Stimulated activated CD4-positive, alpha-beta T cell treated with anti-CD3 and anti-CD28 coated beads, Interleukin-12 subunit alpha, Interleukin-12 subunit beta, amount 100 ng/mL, for 24 hours (primary cell): Measurements from ENCODE around the gene MCC.

Source experiments
- DNase-seq, 2 experiments: peaks; one replicate each; pipeline ENCODE4 v3.0.0-alpha.2; 2020; ENCODE audit warnings: low read depth in 2 of 2

Gene MCC

GRCh38 chr5:113147101-113147508 is 341.1 kb downstream of the MCC start:
- DNase-seq = no peak

- no peak for DNase-seq
These were observed 342.4 kb downstream of the MCC start for GRCh38 chr5:113145757-113146387.

- no peak for DNase-seq
These were observed 346.1 kb downstream of the MCC start for GRCh38 chr5:113142186-113142585.

GRCh38 chr5:113140837-113141671 is 347.2 kb downstream of the MCC start:
- DNase-seq = no peak

DNA sequence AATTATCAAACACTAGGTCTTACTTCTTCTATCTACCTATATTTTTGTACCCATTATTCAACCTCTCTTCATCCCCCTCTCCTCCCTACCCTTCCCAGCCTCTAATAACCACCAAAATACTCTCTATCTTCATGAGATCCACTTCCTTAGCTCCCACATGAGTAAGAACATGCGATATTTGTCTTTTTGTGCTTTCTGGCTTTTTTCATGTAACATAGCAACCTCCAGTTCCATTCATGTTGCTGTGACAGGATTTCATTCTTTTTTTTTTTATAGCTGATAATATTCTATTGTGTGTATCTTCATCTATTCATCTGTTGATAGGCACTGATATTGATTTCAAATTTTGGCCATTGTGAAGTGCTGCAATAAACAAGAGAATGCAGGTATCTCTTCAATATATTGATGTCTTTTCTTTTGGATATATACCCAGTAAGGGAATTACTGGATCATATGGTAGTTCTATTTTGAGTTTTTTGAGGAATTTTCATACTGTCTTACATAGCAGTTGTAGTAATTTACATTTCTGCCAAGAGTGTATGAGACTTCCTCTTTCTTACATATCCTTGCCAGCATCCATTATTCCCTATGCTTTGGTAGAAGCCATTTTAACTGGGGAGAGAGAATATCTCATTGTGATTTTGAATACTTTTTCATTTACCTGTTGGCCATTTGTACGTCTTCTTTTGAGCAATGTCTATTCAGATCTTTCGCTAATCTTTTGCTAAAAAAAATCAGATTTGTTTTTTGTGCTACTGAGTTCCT is 354.9 kb downstream of the MCC start:
- no peak for DNase-seq

- no peak for DNase-seq
These were observed 355.7 kb downstream of the MCC start for GRCh38 chr5:113132564-113132963.

GRCh38 chr5:113128641-113129330 is 359.5 kb downstream of the MCC start:
- no peak for DNase-seq

DNA sequence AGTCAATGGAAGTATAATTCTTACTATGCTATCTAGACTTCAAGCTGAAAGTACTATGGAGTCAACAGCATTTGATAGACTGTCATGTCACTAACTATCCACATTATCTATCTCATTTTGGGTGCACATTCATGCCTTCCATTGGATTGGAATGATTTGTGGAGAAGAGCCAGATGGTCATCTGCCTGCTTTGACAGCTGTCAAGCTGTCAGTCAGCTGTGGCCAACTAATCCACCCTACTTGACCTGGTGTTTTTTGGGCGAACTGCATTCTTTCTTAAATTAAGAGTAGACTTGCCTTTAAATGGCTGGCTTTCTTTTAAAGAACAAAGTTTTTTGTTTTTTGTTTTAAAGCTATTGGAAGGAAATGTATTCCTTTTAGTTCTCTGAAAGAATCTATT is 360.2 kb downstream of the MCC start:
- no peak for DNase-seq

DNA sequence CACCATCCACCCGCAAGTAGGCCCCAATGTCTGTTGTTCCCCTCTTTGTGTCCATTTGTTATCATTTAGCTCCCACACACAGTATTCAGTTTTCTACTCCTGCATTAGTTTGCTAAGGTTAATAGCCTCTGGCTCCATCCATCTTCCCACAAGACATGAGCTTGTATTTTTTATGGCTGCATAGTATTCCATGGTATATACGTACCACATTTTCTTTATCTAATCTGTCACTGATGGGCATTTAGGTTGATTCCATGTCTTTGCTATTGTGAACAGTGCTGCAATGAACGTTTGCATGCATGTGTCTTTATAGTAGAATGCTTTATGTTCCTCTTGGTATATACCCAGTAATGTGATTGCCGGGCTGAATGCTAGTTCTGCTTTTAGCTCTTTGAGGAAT is 361.2 kb downstream of the MCC start:
- no peak for DNase-seq

DNA sequence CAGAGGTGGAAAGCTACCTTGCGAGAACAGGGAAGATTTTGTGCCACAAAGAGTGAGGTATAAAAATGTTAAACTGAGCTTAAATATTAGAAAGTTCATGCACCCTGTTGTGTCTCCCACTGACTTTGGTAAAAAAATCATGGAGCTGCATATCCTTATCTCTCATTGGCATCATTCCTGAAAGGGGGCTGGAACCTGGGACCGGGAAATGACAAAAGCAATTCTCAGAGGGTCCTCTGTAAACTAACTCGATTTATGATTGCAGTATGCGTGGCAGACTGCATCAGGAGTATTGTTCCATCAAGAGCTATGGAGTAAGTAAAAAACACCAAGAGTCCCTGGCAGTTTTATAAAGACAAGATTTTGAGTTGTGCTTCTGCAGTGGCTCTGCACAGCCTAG is 362.9 kb downstream of the MCC start:
- DNase-seq = no peak

GRCh38 chr5:113124914-113125313 is 363.3 kb downstream of the MCC start:
- no peak for DNase-seq

- DNase-seq = no peak
These were observed 364.0 kb downstream of the MCC start for GRCh38 chr5:113124265-113124664.

DNA sequence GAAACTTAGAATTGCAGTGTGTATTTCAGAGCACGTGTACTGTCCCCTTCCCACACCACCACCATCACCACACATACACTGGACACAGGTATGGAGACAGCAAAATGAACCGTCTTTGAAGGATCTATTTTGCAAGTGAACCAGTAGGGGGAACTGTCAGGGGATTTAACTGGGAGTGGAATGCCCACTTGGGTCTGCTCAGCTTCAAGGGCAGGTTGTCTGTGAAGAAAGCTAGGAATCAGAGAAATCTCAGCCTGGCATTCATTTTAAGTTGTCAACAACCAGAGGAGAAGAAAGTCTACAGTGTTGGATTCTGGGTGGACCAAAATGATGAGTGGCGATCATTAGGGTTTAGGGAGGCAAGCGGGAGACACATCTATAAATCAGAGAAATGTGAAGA is 364.6 kb downstream of the MCC start:
- DNase-seq = no peak

DNA sequence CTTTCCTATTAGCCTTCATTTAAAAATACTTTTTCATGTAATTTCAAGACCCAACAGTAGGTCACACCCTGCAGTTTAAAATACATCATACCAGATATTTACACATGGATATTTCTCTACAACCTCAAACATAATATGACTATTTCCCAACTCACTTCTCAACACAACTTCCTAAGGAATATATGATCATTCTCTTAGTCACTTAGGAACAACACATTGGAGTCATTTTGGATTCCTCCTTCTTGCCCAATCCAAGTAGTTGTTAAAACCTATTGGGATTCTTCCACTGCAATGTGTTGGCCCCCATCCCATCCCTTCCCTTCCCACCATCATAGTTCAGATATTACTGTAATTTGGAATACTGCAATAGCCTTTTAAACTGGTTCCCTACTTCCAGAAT is 366.2 kb downstream of the MCC start:
- no peak for DNase-seq

DNA sequence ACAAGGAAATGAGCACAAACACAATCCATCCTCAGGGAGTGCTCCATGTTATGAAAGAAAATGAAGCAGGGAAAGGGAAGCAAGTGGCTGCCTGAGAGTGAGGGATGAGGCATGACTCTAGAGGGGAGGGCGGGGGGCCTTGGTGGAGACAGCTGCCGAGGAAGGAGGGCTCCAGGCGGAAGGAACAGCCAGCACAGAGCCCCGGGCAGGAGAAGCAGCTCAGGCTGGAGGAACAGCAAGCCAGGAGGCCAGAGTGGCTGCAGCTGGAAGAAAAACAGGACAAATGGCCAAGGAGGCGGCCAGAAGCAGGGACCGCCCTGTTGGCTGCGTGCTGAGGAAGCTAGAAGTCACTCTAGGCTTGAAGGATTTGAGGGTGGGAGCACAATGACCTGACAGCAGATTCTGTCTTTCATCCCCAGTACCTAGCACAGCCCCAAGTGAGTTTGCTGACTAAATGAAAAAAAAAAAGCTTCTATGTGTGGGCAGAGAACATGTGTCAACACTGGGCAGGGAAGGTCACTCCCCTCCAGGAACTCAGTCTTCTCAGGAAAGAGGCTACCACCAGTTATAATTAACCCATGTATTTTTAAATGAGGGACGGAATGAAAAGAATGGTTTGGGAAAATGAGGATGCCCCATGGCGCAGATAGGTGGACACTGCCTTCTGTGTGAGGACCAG is 368.9 kb downstream of the MCC start:
- DNase-seq = no peak

- no peak for DNase-seq
These were observed 369.5 kb downstream of the MCC start for GRCh38 chr5:113118765-113119164.

- no peak for DNase-seq
These were observed 370.0 kb downstream of the MCC start for GRCh38 chr5:113118298-113118697.

DNA sequence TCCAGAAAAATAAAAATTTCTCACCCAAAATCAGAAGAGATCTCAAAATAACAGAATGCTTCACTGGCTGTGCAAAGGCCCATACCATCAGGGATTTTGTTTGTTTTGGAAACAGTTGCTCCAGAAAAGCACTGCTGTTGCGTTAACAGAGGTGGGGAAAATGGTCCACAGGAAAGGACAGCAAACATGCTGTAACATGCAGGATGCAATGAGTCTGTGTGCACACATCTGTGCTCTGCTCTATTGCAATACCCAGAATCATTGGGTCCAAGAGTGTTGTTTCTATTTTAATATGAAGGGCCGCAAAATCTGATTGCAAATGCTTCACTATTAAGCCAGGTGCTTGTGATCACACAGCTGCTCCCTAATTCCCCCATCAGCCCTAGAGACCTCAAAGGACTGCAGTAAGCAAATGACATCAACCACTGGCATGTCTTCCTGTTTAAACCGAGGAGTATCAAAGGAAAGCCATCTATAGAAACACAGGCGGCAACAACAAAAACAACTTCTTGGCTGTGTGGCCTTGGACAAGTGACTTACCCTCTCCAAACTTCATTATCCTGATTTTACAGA is 370.6 kb downstream of the MCC start:
- DNase-seq = no peak

DNA sequence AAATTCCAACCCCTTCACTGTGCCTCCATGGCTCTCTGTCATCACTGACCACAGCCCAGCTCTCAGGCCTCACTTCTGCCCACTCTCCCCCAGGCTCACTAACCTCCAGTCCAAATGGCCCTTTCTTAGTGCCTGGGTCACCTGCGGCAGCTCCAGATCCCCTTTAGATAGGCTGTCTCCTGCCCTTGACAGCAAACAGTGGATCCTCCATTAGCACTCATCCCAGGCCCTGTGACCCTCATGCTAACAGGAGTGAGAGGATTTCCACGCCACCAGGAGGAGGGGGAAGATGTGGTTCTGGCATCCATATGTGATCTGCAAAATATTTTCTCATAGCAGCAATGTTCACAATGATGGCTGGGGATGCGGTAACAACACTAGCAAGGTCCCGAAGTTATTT is 372.3 kb downstream of the MCC start:
- DNase-seq = no peak

GRCh38 chr5:113115061-113115460 is 373.2 kb downstream of the MCC start:
- no peak for DNase-seq

DNA sequence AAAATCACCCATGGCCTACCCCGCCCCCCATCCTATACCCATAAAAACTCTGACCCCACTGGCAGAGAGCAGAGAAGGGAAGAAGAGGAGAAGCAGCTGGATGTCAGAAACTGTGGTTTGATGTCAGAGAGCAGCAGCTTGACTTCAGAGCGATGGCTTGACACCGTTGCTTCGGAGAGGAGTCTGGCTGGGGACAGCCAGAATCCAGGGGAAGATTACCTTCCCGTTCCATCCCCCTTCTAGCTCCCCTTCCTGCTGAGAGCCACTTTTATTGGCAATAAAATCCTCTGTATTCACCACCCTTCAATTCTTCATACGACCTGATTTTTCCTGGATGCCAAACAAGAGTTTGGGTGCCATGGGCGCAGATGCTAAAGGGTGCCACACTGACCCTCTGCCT is 373.7 kb downstream of the MCC start:
- DNase-seq = no peak
